ENCODE results near the gene SLC6A20. TPM values are rescaled to one million over a fixed set of nuclear protein-coding genes. Genes with fewer than 3 reads are reported as not detected.

SLC6A20 gene
- total RNA-seq, 1 experiment from 2014 or later: 0.09 TPM

GRCh38 chr3:45775571-45776300 is 20.6 kb downstream of the SLC6A20 start:
- Histone ChIP-seq H3K14ac (ENCODE audit: insufficient read depth, low read length) (no peak overlapping the region; the same call in 1 of the 2 replicates), H2BK20ac (ENCODE audit: low read depth, low read length, poor library complexity, severe bottlenecking) (no peak overlapping the region), H3K79me2 (ENCODE audit: insufficient read depth, low read length) (no peaks in the 10 kb centered on the region), H4K8ac (replicated peaks; ENCODE audit: insufficient read length, low read depth, low read length) (no peak overlapping the region), H3K9ac (ENCODE audit: extremely low read depth, insufficient read length, low read length) (no peak overlapping the region), H3T11ph (ENCODE audit: low read length) (no peak overlapping the region), H3K9me3 (ENCODE audit: control insufficient read depth, low read depth, low read length) (no peaks in the 10 kb centered on the region), H3K23me2 (ENCODE audit: insufficient read length, low read depth, low read length, poor library complexity, severe bottlenecking) (no peaks in the 10 kb centered on the region), H3K23ac (ENCODE audit: insufficient read length, low read depth, low read length) (no peak overlapping the region), H3K4ac (ENCODE audit: low read depth, low read length) (no peak overlapping the region), H2AK5ac (ENCODE audit: insufficient read length, low read length) (no peak overlapping the region), H2BK120ac (ENCODE audit: low read depth, low read length, poor library complexity, severe bottlenecking) (no peak overlapping the region), H2BK15ac (ENCODE audit: low read depth, low read length) (no peak overlapping the region), H3K18ac (ENCODE audit: insufficient read length, low read depth, low read length) (no peak overlapping the region), H3K56ac (ENCODE audit: insufficient read length, low read depth, low read length) (no peak overlapping the region), H4K5ac (ENCODE audit: insufficient read length, low read depth, low read length) (no peak overlapping the region), H2BK12ac (ENCODE audit: insufficient read length, low read depth, low read length) (no peak overlapping the region), H4K20me1 (ENCODE audit: control insufficient read depth, insufficient read depth, insufficient read length) (no peaks in the 10 kb centered on the region), H2AFZ (ENCODE audit: low read length) (no peak overlapping the region), H3K79me1 (ENCODE audit: insufficient read depth, low read depth, low read length, poor library complexity, severe bottlenecking) (no peaks in the 10 kb centered on the region), H3K27ac (ENCODE audit: insufficient read length, low read depth, low read length) (no peak overlapping the region), H4K91ac (ENCODE audit: insufficient read length, low read depth, low read length) (no peak overlapping the region), H3K4me1 (ENCODE audit: insufficient read depth, low read length) (no peaks in the 10 kb centered on the region), H3K4me2 (ENCODE audit: insufficient read depth, insufficient read length, low read length) (no peak overlapping the region), H3K27me3 (ENCODE audit: insufficient read depth, low read length) (0 out of 2 replicates have a peak, but pooled peaks cover 2% of the 10 kb centered on the region), H2BK5ac (ENCODE audit: insufficient read length, low read length) (no peak overlapping the region)
- TF ChIP-seq, protein P1, sequence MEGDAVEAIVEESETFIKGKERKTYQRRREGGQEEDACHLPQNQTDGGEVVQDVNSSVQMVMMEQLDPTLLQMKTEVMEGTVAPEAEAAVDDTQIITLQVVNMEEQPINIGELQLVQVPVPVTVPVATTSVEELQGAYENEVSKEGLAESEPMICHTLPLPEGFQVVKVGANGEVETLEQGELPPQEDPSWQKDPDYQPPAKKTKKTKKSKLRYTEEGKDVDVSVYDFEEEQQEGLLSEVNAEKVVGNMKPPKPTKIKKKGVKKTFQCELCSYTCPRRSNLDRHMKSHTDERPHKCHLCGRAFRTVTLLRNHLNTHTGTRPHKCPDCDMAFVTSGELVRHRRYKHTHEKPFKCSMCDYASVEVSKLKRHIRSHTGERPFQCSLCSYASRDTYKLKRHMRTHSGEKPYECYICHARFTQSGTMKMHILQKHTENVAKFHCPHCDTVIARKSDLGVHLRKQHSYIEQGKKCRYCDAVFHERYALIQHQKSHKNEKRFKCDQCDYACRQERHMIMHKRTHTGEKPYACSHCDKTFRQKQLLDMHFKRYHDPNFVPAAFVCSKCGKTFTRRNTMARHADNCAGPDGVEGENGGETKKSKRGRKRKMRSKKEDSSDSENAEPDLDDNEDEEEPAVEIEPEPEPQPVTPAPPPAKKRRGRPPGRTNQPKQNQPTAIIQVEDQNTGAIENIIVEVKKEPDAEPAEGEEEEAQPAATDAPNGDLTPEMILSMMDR (conservative IDR thresholded peaks at IDR 0.05): no peak
- Mint-ChIP-seq H3K4me1 (peaks cover 17 to 20% of the 10 kb centered on the region in 2 experiments), H3K9me3 (no peaks in the 10 kb centered on the region; a peak in 1 of 5 replicates), H3K27ac (0 out of 7 replicates have a peak overlapping the region, but pooled peaks of 1 of the 3 experiments have one; percentile 65), H3K4me3 (no peak overlapping the region), H3K27me3 (ENCODE audit: low read depth) (peaks cover 5% of the 10 kb centered on the region), H3K36me3 (ENCODE audit: insufficient read depth in 1 of 3, low read depth in 3 of 3) (no peaks in the 10 kb centered on the region; a peak in 1 of 7 replicates)
- WGBS (ENCODE audit: extremely low coverage, insufficient read length, low lambda C conversion rate): no CpG with 5 or more reads among the region's 17 CpGs
- DNase-seq: no peak
